Upper lobe of left lung (tissue), 4 donors: Measurements from ENCODE around the gene ABHD17C.

ENCODE experiments used
- EP300 ChIP-seq, 4 donors: sonication (generic); formaldehyde crosslinking; IDR thresholded peaks; one replicate each; pipeline ENCODE4 v1.5.1; 2017; ENCODE audit warnings: antibody characterized with exemption in 4 of 4, control low read depth in 2 of 4
- POLR2A ChIP-seq, 4 donors: fragments of 450-650 bp; IDR thresholded peaks; one replicate each; pipeline ENCODE4 v1.5.1; 2016 to 2017; ENCODE audit warnings: antibody characterized with exemption in 4 of 4, mild to moderate bottlenecking in 2 of 4
- POLR2AphosphoS5 ChIP-seq, 2 donors: sonication (generic); formaldehyde crosslinking; IDR thresholded peaks; one replicate each; pipeline ENCODE4 v1.5.1; 2017; ENCODE audit warnings: antibody characterized with exemption in 2 of 2
- TF ChIP-seq, protein P1 (sequence below), 6 experiments: fragments of 450-650 bp in 4 of 6; fragments of 200-600 bp in 2 of 6; sonication (generic) in 2 of 6; IDR thresholded peaks; one replicate each; pipeline ENCODE4 v1.5.1; 2016 to 2019; ENCODE audit warnings: antibody characterized with exemption in 6 of 6

DNA sequence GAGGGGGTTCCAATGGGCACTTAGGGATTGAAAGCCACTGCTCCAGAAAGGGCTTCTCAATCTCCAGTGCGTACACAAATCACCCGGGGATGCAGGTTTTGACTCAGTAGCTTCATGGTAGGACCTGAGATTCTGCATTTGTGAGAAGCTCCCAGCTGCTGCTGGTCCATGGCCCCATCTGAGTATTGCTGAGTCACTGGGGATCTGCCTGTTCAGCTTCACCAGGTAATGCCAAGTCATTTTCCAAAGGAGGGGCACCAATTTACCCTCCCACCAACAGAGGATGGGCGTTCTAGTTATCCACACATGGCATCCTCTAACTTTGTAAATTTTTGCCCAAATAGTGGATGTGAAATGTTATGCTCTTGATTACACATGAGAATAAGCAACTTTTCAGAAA, 71.2 kb downstream of the ABHD17C start:
- TF ChIP-seq, protein P1, sequence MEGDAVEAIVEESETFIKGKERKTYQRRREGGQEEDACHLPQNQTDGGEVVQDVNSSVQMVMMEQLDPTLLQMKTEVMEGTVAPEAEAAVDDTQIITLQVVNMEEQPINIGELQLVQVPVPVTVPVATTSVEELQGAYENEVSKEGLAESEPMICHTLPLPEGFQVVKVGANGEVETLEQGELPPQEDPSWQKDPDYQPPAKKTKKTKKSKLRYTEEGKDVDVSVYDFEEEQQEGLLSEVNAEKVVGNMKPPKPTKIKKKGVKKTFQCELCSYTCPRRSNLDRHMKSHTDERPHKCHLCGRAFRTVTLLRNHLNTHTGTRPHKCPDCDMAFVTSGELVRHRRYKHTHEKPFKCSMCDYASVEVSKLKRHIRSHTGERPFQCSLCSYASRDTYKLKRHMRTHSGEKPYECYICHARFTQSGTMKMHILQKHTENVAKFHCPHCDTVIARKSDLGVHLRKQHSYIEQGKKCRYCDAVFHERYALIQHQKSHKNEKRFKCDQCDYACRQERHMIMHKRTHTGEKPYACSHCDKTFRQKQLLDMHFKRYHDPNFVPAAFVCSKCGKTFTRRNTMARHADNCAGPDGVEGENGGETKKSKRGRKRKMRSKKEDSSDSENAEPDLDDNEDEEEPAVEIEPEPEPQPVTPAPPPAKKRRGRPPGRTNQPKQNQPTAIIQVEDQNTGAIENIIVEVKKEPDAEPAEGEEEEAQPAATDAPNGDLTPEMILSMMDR (IDR thresholded peaks at IDR 0.05) = no peak
- TF ChIP-seq POLR2A (IDR thresholded peaks at IDR 0.05) = no peak
- no peak for TF ChIP-seq POLR2AphosphoS5 (IDR thresholded peaks at IDR 0.05)
- TF ChIP-seq EP300 (IDR thresholded peaks at IDR 0.05) = no peak
